Astrocyte of the hippocampus (primary cell): ENCODE results near the gene LRRC57.
"Not testable (repeated sequence)": the region's sequence is repeated elsewhere in the genome, so short reads cannot be mapped to it uniquely, and the experiment has no call there.

Experiments used
- DNase-seq: peaks from one replicate; pipeline ENCODE4 v3.0.0; 2011; ENCODE audit warnings: low read depth, low spot score

Gene LRRC57

DNA sequence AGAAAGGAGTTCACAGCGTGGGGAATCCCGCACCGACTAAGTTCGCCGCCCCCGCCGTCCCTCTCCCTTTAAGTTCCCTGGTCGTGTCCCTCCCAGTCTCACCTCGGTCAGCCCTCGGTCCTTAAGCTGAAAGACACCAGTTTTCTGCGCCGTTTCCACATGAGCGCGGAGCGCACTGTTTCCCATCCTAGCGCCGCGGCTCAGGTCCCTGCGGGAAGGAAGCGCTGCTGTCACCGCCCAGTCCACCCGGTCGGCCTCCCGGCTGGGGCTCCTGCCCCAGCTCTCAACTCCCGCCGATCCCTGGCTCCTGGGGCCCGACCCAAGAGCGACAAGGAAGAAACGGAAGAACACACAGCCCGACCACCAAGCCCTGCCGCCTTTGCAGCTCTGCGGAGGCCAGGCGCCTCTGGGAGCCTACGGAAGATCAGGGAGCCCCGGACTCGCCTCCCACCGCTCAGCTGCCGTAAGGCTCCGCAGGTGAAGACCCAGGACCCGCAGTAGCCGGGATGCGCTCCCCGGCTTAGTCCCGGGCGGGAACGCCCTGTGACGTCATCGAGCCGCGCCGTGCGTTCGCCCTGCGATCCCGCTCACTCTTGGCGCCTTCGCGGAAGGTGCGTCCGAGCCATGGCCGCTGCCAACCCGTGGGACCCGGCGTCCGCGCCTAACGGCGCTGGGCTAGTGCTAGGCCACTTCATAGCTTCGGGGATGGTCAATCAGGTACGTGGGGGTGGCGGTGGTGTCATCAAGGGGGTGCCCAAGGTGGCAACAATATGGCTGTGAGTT is at the start of gene LRRC57, which contains the start of gene HAUS2:
LRRC57 (minus strand) TSS at position 545 of the 783 bp plus-strand sequence; CDS start at position 186, 359 bp downstream.
HAUS2 (plus strand) TSS at position 590 of the 783 bp plus-strand sequence; CDS start at position 625, 35 bp downstream.
- DNase-seq, result peak; percentile 95

DNA sequence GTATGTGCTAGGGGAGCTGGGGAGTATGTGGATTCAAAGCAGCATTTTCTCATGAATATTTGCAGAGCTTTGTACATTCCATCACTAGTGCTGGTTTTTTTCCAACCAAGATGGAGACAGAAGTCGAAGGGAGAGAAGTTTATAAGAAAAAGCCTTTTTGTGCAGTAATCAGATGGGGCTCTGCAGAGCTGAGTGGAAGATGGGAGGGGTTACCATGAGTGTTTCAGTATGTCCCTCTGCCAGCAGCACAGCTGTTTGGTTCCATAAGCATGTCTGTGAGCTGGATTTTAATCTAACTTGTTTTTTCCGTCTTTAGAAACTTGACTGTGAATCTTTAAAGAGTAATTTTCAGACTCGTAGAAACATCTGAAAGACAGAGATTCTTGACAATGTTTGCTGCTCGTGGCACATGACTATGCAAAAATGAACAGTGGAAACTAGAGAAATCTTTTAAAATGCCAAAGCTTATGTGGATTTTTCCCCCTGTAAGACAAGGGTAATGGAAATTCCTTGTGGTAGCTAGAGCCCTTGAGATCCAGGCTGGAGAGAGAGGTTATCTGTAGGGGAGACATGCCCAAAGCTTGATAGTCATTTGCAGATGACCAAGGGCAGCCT is 47.1 kb upstream of the LRRC57 start:
- no peak for DNase-seq

DNA sequence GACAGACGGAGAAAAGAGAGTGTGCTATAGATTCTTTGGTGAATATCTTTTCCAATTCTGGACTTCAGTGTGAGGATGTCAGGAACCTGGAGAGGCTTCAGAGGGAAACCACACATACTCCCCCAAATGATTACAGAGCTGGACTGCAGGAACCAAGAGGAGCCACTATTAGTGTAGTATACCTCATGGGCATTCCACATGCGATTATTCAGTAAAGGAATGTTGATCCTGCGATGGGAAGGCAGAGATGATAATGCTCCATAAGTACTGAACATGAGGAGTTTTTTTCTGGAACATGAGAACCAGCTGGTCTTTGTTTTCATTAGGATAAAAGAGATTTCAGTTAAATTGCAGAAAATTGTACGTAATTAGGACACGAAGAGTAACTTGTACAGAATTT is 45.5 kb upstream of the LRRC57 start:
- DNase-seq, result no peak

DNA sequence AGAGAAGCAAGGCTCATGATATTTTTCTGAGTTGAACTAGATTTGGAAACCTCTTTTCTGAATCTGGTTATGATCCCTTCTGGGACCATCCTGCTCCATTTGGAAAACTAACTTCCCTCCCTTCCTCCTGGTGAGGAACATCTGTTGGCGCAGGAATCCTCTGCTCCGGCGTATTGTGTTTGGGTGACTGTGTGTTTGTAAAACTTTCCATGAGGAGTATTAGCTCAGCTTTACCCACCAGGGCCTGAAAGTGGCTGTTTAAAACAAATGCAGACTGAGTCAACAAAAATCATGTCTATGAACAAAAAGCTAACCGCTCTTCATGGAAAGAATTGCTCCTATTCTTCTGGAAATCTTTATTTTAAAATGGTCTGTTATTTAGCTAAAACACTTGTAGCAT is 44.5 kb upstream of the LRRC57 start:
- no peak for DNase-seq

DNA sequence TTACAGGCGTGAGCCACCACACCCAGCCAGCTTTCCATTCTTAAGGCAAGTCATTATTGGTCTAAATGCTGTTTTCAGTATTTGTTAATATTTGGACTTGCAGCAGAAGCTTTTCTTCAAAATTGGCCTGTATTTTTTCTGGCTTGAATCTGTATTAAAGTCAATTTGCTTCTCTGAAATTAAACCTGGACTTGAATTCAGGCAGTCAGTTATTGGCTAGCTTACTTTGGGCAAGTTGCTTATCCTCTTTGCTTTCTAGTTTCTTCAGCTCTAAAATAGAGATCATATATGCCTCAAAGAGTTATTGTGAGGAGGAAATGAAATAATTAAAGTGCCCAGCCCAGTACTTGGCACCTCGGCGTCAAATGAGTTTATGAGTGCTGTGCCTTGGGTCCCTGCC is 44.1 kb upstream of the LRRC57 start:
- DNase-seq, result no peak

DNA sequence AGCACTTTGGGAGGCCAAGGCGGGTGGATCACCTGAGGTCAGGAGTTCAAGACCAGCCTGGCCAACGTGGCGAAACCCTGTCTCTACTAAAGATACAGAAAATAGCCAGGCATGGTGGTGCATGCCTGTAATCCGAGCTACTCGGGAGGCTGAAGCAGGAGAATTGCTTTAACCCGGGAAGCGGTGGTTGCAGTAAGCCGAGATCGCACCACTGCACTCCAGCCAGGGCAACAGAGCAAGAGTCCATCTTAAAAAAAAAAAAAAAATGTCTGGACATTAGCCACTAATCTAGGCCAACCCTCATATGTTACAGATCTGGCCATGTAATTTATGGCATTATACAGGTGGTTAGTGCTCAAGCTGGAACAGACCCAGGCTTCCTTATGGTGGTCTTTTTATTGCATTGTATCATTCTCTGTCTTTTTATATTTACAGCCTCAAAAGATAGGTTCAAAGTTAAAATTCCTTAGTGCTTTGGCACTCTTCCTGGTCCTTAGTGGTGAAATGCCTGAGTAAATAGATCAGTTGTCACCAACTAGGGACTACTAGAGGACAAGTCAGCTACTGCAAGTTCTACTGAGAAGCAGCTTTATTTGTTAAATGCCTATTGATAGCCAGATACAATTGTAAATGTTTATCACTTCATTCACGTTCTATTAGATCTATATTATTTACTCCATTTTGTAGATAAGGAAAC is 42.8 kb upstream of the LRRC57 start:
- DNase-seq, result peak; percentile 77

DNA sequence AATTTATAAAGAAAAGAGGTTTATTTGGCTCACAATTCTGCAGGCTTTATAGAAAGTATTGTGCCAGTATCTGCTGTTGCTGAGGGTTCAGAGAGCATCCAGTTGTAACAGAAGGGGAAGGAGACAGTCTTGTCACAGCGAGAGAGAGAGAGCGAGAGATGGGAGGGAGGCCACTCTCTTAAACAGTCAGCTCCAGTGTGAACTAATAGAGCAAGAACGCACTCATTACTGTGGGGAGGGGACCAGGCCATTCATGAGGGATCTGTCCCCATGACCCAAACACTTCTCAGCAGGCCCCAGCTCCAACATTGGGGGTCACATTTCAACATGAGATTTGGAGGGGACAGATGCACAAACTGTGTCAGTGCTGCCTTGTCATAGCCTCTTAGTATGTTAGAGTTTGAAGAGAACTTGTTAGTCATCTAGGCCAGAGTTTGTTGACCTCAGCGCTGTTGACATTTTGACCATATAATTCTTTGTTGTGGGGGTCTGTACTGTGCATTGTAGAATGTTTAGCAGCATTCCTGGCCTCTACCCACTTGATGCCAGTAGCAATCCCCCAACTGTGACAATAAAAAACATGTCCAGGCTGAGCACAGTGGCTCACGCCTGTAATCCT is 42.1 kb upstream of the LRRC57 start:
- no peak for DNase-seq

DNA sequence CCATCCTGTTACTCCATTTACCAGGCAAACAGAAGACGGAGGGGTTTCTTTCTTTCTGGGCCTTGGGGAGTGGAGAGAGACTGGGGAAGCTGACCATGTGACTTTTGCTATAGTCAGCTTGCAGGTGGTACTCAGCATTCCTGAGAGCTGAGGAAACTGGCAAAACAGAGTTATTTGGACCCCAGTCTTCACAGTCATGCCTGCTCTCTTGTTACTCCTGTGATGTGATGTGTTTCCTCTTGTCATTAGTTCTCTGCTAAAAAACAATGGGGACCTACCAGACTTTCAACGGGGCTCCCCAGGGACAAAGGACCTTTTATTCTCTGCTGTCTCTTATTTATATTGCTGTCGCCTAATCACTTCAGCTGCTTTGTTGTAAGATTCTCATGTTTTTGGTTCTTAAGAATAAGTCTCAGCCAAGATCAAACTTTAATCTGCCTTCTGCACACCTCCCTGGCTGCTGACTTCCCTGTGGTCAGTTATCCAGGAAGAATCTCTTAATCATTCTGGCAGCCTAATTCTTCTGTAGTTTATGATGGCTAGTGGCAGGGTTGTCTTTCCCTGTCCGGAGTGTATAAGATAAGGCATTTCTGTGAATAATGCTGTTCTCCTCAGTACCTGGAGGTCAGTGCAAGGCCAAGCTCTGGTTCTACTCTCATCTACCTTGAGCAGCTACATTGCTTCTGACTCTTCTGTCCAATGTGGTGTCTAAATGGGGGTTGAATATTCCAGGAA is 35.6 kb upstream of the LRRC57 start:
- peak; percentile 69 for DNase-seq

DNA sequence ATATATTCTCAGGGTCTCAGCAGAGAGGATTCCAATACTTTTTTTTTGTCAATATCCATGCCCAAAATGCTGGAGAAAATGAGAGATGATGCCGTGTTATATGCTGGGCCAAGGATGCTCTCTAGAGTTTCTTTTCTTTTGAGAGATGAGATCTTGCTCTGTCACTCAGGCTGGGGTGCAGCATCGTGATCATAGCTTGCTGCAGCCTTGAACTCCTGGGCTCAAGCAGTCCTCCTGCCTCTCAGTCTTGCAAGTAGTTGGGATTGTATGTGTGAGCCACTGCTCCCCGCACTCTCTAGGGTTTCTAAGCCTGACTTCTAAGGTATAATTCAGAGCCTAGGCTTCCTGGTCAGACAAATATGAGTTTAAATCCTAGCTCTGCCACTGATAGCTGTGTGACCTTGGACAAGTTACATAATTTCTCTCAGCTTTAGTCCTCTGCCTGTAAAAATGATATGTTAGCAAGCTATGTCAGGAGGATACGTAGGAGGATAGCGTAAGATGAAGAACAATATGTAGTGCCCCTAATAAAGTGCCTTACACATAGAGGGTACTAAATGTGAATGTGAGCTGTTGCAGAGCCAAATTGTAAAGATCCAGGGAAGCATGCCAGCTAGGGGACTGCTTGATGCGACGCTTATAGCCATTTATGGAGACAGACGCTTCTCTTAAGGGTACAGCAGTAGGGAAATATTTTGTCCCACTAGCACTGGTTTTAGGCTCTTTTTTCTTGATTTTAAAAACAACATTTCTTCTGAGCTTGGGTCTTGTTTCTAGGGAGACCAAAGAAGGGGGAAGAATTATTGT is 34.2 kb upstream of the LRRC57 start:
- DNase-seq, result no peak

DNA sequence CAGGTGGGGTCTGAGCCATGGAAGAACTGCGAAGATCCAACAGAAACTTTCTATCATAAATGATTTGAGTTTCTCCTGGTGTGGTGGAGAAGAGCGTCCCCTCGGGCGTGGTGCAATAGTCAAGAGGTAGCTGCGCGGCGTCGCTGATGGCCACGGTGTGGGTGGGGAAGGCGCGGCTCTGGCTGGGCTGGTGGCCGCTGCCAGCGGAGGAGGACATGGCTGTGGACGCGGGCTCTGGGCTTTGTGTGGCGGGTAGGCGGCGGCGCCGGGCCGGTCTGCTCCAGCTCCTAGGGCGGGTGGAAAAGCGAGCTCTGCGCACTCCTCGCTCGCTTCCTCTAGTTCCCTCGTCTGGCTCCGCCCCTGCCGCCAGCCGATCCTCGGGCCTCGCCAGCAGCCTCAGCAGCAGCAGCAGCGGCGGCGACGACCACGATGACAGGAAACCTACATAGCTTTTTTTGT is 32.7 kb upstream of the LRRC57 start:
- peak; percentile 91 for DNase-seq

DNA sequence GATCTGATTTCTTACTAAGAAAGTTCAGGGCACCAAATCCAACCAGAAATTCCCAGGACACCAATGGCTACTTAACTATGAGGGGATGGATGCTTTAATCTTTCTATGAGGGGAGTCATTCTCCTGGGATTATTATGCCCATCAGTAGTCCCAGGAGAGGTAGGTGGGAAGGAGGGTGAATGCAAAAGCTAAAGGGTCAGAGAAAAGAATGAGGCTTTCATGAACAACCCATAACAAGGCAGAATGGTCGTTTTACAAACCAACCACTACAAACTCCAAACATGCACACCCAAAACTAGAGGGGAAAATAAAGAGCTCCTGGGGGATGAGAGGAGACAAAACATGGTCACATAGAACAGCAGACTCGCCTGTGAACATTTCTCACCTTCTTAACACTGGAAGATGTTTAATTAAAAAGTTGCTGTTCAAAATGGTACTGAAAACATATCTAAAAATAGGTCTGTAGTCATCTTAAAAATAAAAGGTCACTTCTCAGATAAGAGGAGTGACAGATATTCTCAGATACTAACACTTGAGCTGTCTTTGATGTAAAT is 30.5 kb upstream of the LRRC57 start:
- DNase-seq, result no peak

DNA sequence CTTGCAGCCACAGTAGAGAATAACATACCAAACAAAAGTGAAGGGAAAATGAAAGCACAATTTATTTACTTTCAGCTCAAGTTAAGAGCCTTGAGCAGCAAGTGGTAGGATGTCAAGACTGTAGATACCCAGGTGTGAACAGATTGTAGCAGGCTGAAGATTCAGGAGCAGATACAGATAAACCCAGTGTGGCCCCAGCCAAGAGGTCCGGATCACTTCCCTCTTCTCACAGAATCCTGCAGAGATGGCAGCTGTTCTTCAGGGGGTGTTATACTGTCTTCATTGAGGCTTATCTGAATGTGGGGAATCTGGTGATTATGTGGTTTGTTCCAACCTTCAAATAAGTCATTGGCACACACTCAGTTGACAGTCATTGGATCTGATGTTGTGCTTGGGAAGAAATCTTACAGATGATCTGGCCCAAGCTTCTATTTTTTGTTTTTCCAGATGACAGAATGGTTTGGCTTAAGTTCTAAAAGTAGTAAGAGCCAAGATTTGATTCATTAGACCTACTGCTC is 29.0 kb upstream of the LRRC57 start:
- DNase-seq, result peak; percentile 65

DNA sequence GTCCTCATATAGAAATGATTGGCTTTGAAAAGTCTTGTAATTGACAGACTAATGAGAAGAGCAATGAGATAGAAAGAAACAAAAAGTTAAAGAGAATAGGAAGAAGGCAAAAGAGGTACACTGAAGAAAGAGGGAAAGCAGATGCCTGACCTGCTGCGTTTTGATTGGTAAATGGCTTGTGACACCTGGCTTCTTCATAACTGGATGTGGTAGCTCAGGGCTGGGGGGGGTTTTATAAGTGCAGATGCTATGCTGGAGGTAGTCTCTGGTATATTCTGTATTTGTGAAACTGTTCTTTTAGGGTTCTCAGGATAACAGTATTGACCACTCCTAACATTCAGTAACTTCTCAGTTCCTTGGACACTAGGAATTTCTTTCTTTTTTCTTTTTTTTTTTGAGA is 28.2 kb upstream of the LRRC57 start:
- no peak for DNase-seq

DNA sequence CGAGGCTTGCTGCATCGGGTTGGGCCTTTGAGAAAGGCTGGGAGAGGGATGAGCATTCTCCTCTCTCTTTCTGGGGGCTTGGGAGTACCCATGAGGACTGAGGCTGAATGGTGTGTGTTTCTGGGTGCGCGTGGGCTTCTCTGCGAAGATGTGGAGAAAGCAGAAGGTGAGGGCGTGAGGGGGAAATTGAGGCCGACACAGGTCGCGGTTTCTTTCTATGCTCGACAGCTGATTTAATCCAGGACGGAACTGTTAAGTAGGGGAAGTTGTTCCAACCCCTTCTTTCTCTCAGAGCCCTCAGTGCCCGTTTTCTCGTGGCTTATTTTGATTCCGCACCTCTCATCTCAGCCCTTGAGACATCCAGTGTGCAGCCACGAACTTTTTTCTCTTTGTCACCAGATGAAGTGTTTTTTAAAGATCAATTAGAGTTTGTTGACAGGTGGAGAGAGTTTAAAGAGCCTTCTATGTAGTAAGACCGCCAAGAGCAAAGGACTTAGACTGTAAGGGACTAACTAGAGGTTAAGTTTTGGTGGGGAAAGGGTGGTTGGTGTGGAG is 27.5 kb upstream of the LRRC57 start:
- no peak for DNase-seq

DNA sequence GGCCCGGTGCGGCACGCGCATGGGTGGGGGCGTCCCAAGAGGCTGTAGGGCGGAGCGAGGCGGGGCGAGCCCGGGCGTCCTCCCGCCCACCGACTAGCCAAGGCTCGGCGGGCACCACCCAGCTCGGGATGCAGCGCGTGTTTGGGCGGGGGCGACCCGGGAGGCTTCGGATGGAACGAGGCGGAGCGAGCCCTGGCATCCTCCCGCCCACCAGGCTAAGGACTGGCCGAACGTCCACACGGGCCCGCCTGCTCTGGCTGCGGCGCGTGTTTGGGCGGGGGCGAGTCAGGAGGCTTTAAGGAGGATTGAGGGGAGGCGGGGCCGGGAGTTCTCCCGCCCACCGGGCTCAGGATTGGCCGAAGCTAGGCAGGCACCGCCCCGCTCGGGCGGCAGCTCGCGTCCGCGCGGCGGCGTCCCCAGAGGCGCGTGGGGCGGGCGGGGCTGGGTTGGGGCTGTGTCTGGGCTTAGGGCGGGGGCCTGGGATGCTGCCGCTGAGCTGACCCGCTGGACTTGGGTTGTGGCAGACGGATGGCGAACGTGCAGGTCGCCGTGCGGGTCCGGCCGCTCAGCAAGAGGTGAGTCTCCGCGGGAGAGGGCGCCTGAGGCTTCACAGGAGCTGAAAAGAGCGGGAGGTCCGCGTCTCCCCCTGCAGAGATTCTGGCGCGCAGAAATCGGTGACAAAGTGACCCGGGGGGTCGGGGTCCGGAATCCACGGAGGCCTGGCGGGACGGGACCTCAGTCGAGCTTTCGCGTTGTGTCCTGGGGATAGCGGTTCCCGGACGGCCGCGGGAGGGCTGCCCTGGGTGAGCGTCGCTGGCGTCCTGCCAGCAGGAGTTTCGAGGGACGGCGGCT is 26.8 kb upstream of the LRRC57 start, which contains the start of gene STARD9:
STARD9 (plus strand) TSS at position 419 of the 852 bp plus-strand sequence; CDS start at position 529, 110 bp downstream.
- DNase-seq, result peak; percentile 100

DNA sequence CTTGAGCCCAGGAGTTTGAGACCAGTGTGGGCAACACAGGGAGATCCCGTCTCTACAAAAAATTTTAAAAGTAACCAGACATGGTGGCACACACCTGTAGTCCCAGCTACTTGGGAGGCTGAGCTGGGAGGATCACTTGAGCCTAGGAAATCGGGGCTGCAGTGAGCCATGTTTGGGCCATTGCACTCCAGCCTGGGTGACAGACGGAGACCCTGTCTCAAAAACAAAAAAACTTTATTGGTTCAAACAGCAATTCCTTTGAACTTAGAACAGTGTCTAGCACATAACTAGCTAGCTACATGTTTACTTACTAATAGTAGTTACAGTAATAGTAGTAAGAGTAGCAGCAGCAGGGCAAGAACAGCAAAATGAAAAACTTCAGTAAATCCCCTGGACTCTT is 10.1 kb upstream of the LRRC57 start:
- no peak for DNase-seq

DNA sequence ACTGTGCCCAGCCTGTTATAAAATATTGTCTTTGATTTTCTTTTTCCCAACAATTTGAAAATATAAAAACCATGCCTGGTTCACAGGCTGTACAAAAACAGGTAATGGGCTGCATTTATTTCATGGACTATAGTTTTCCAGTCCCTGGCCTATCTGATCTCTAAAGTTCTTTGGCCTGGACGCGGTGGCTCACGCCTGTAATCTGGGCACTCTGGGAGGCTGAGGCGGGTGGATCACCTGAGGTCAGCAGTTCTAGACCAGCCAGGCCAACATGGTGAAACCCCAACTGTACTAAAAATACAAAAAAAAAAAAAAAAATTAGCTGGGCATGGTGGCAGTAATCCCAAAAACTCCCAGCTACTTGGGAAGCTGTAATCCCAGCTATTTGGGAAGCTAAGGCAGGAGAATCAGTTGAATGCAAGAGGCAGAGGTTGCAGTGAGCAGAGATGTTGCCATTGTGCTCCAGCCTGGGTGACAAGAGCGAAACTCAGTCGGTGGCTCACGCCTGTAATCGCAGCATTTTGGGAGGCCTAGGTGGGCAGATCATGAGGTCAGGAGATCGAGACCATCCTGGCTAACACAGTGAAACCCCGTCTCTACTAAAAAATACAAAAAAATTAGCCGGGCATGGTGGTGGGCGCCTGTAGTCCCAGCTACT is 8.1 kb upstream of the LRRC57 start:
- DNase-seq, result not testable (repeated sequence)

DNA sequence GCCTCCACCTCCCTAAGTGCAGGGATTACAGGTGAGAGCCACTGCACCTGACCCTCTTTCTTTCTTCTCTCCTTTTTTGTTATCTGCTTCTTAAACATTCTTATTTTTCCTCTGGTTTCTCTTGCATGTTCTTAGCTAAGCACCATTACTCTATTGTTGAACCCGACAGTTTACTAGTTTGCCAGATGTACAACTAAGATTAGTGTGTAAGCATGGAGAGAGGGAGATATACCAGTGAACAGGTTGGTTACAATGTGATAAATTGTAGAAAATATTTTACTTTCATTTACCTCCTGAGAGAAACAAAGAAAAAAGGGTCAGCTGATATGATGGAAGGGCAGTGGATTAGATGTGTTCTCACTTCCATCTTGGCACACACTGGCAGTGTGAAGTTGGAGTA is 5.0 kb upstream of the LRRC57 start:
- DNase-seq, result no peak
